Panc1 (cell line): Measurements from ENCODE around the gene ZNG1A. TPM values are rescaled to one million over a fixed set of nuclear protein-coding genes. Genes with fewer than 3 reads are reported as not detected.

Experiments
- ATAC-seq: fragments of 200-7000 bp; cut with Tn5 transposase; 2 replicates; pipeline ENCODE4 v1.9.1; 2020; ENCODE audit warnings: mild to moderate bottlenecking, moderate library complexity
- BruUV-seq: library from RNA; stranded (reverse); fragments of 400-500 nt; replicated peaks from 2 replicates; lab custom pipeline; 2021; lab: Mats Ljungman, UMichigan
- CTCF ChIA-PET: fragments of 300-600 bp; sonication (Branson Sonifier 250); formaldehyde crosslinking; loops from one replicate; lab custom pipeline; 2022; ENCODE audit warnings: antibody characterized with exemption; lab: Charles Lee
- POLR2A ChIA-PET: fragments of 300-600 bp; sonication (Branson Sonifier 250); formaldehyde crosslinking; loops from one replicate; lab custom pipeline; 2022; ENCODE audit warnings: antibody characterized with exemption; lab: Charles Lee
- DNase-seq: peaks from one replicate; pipeline ENCODE4 v3.0.0-alpha.2; 2010; ENCODE audit warnings: low read depth, low spot score
- H3K27ac ChIP-seq: 2 replicates; pipeline ENCODE4 v1.5.1; 2011; ENCODE audit warnings: mild to moderate bottlenecking, low read length, inconsistent platforms
- H3K27me3 ChIP-seq: fragments of 200-500 bp; sonication (Bioruptor generic); 2 replicates; pipeline ENCODE4 v1.6.0; 2014; ENCODE audit warnings: low read length, inconsistent platforms; ENCODE audit not compliant: control insufficient read depth, insufficient read depth
- H3K36me3 ChIP-seq: fragments of 200-500 bp; sonication (Bioruptor generic); 2 replicates; pipeline ENCODE4 v1.5.1; 2014; ENCODE audit warnings: inconsistent platforms, mild to moderate bottlenecking, low read length, moderate library complexity; ENCODE audit not compliant: control insufficient read depth, insufficient read depth
- H3K4me1 ChIP-seq: 2 replicates; pipeline ENCODE4 v1.5.1; 2011; ENCODE audit warnings: inconsistent platforms, mild to moderate bottlenecking, low read length, moderate library complexity; ENCODE audit not compliant: control insufficient read depth, insufficient read depth
- H3K4me3 ChIP-seq, 2 experiments: 2 replicates each; pipeline ENCODE4 v1.5.1; 2011 to 2012; ENCODE audit warnings: low read depth in 2 of 2, low read length in 2 of 2, mild to moderate bottlenecking in 2 of 2, inconsistent platforms in 1 of 2, moderate library complexity in 1 of 2
- H3K9me3 ChIP-seq: fragments of 200-500 bp; sonication (Bioruptor generic); 2 replicates; pipeline ENCODE4 v1.5.1; 2014; ENCODE audit warnings: low read depth, mild to moderate bottlenecking, inconsistent platforms, low read length, moderate library complexity; ENCODE audit not compliant: control insufficient read depth, insufficient read depth
- POLR2AphosphoS5 ChIP-seq: IDR thresholded peaks from 2 replicates; pipeline ENCODE4 v1.6.1; 2012; ENCODE audit warnings: mild to moderate bottlenecking, low read depth, low read length, moderate library complexity
- SIN3A ChIP-seq: IDR thresholded peaks from 2 replicates; pipeline ENCODE4 v1.6.1; 2012; ENCODE audit warnings: low read depth, mild to moderate bottlenecking, low read length, moderate library complexity, borderline replicate concordance; ENCODE audit not compliant: insufficient read depth
- TCF7L2 ChIP-seq: IDR thresholded peaks from 2 replicates; pipeline ENCODE4 v1.6.1; 2011; ENCODE audit warnings: mild to moderate bottlenecking, low read depth, low read length, inconsistent platforms
- in situ Hi-C: cut with HindIII; loops from 2 replicates; pipeline ENCODE4 v1.10.0; 2016; ENCODE audit warnings: low sequenced_read_pairs, low pct_unique_long_range_greater_than_20kb
- intact Hi-C: fragments of 100-400 bp; cut with micrococcal nuclease; formaldehyde crosslinking; loops from one replicate; pipeline ENCODE4 v1.10.0; 2022; ENCODE audit not compliant: unreplicated experiment
- total RNA-seq: library from RNA; stranded (reverse); gene quantifications from one replicate; pipeline ENCODE4 v1.2.1, GENCODE V29; 2021; ENCODE audit not compliant: unreplicated experiment
- TF ChIP-seq, protein P1 (sequence below), 2 experiments: IDR thresholded peaks; 2 replicates each; pipeline ENCODE4 v1.6.1; 2011 to 2012; ENCODE audit warnings: low read depth in 2 of 2, control low read depth in 1 of 2, low read length in 1 of 2, mild to moderate bottlenecking in 1 of 2, moderate library complexity in 1 of 2; ENCODE audit not compliant: insufficient read depth in 1 of 2
- TF ChIP-seq, protein P2 (sequence below): fragments of 450-650 bp; IDR thresholded peaks from 2 replicates; pipeline ENCODE4 v1.5.1; 2017; ENCODE audit warnings: mild to moderate bottlenecking

The ZNG1A gene
- total RNA-seq, 1 experiment from 2014 or later: 16.6 TPM

DNA sequence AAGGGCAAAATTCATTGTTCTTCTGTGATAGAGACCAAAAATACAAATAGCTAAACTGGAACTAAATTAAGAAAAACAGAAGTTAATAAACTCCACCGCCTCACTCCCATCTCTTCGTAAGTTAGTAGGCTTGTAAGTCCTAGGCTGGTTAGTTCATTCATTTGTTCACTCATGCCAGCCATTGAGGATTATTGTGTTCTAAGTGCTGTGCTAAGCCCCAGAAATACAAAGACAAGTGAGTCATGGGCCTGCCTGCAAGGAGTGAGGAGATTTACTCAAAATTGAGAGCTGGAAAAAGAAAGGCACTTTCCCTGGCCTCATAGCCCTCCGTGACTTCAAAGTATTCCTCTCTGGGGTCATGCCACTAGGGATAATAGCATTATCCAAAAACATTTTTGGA lies 44.3 kb upstream of the ZNG1A start:
- Histone ChIP-seq H3K36me3 (no peaks in the 10 kb centered on the region), H3K9me3 (no peaks in the 10 kb centered on the region), H3K27me3 (no peaks in the 10 kb centered on the region), H3K27ac (no peak overlapping the region), H3K4me3 (no peak overlapping the region), H3K4me1 (no peaks in the 10 kb centered on the region)
- TF ChIP-seq, protein P1, sequence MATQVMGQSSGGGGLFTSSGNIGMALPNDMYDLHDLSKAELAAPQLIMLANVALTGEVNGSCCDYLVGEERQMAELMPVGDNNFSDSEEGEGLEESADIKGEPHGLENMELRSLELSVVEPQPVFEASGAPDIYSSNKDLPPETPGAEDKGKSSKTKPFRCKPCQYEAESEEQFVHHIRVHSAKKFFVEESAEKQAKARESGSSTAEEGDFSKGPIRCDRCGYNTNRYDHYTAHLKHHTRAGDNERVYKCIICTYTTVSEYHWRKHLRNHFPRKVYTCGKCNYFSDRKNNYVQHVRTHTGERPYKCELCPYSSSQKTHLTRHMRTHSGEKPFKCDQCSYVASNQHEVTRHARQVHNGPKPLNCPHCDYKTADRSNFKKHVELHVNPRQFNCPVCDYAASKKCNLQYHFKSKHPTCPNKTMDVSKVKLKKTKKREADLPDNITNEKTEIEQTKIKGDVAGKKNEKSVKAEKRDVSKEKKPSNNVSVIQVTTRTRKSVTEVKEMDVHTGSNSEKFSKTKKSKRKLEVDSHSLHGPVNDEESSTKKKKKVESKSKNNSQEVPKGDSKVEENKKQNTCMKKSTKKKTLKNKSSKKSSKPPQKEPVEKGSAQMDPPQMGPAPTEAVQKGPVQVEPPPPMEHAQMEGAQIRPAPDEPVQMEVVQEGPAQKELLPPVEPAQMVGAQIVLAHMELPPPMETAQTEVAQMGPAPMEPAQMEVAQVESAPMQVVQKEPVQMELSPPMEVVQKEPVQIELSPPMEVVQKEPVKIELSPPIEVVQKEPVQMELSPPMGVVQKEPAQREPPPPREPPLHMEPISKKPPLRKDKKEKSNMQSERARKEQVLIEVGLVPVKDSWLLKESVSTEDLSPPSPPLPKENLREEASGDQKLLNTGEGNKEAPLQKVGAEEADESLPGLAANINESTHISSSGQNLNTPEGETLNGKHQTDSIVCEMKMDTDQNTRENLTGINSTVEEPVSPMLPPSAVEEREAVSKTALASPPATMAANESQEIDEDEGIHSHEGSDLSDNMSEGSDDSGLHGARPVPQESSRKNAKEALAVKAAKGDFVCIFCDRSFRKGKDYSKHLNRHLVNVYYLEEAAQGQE (IDR thresholded peaks at IDR 0.05; ENCODE audit: insufficient read depth in 1 of 2, low read depth in 2 of 2, low read length in 1 of 2): no peak
- TF ChIP-seq, protein P2, sequence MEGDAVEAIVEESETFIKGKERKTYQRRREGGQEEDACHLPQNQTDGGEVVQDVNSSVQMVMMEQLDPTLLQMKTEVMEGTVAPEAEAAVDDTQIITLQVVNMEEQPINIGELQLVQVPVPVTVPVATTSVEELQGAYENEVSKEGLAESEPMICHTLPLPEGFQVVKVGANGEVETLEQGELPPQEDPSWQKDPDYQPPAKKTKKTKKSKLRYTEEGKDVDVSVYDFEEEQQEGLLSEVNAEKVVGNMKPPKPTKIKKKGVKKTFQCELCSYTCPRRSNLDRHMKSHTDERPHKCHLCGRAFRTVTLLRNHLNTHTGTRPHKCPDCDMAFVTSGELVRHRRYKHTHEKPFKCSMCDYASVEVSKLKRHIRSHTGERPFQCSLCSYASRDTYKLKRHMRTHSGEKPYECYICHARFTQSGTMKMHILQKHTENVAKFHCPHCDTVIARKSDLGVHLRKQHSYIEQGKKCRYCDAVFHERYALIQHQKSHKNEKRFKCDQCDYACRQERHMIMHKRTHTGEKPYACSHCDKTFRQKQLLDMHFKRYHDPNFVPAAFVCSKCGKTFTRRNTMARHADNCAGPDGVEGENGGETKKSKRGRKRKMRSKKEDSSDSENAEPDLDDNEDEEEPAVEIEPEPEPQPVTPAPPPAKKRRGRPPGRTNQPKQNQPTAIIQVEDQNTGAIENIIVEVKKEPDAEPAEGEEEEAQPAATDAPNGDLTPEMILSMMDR: no peak
- TF ChIP-seq POLR2AphosphoS5 (no peak), TCF7L2 (no peak), SIN3A (no peak)
- in situ Hi-C loops: no loop called here
- CTCF ChIA-PET: no interaction called here
- POLR2A ChIA-PET: no interaction called here
- ATAC-seq: no peak
- DNase-seq: no peak
- BruUV-seq: no TSS peak
- intact Hi-C loops: no loop called here

DNA sequence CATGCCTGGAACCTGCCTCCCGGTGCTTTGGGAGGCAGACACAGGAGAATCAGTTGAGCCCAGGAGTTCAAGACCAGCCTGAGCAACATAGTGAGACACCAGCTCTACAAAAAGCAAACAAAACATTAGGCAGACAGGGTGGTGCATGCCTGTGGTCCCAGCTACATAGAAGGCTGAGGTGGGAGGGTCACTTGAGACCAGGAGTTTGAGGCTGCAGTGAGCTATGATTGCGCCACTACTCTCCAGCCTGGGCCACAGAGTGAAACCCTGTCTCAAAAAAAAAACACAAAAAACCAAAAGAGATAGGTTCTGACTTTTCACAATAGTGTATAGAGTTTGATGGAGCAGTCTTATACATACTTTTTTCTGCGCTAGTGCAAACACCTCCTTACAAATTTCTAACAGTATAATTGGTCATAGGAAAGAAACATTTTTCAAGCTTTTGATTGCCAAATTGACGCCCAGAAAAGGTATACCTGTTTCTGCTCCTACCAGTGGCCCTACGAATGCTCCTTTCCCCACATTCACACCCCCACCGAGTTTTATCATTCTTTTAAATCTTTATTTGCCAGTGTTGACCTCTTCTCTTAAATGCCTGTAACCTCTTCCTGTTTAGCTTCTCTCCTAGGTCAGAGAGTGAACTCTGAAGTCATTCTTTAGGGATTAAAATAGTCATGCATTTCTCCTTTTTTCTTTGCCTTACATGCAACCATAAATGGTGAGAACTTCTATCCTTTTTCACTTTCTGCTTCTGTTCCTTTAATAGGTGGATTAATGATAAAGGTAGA lies 43.3 kb upstream of the ZNG1A start:
- H3K9me3 ChIP-seq: no peaks in the 10 kb centered on the region
- no peaks in the 10 kb centered on the region for H3K27me3 ChIP-seq
- ChIA-PET CTCF (no interaction called here), POLR2A (no interaction called here)
- no peak overlapping the region for H3K27ac ChIP-seq
- DNase-seq: no peak
- in situ Hi-C loops: no loop called here
- no peak overlapping the region for H3K4me3 ChIP-seq
- TF ChIP-seq POLR2AphosphoS5: no peak
- no peak for TF ChIP-seq TCF7L2
- TF ChIP-seq SIN3A: no peak
- TF ChIP-seq, protein P2: no peak
- TF ChIP-seq, protein P1 (IDR thresholded peaks at IDR 0.05; ENCODE audit: insufficient read depth in 1 of 2, low read depth in 2 of 2, low read length in 1 of 2): no peak
- no peaks in the 10 kb centered on the region for H3K4me1 ChIP-seq
- no TSS peak for BruUV-seq
- H3K36me3 ChIP-seq: no peaks in the 10 kb centered on the region
- intact Hi-C loops: no loop called here
- ATAC-seq: no peak
